Transverse colon (tissue), 4 donors: ENCODE data around the gene SPINK5.

Experiments used
- CTCF ChIP-seq, 5 experiments: fragments of 200-600 bp in 3 of 5; fragments of 450-650 bp in 2 of 5; sonication (generic) in 3 of 5; IDR thresholded peaks; 1 replicate in 2 of 5; 2 replicates in 3 of 5; pipeline ENCODE4 v1.5.1; 2016 to 2017; ENCODE audit warnings: antibody characterized with exemption in 5 of 5, inconsistent platforms in 3 of 5, mild to moderate bottlenecking in 2 of 5, moderate library complexity in 1 of 5
- POLR2A ChIP-seq: fragments of 450-650 bp; IDR thresholded peaks from one replicate; pipeline ENCODE4 v1.6.1; 2016; ENCODE audit warnings: antibody characterized with exemption, mild to moderate bottlenecking, moderate library complexity
- POLR2AphosphoS5 ChIP-seq, 3 donors: sonication (generic); formaldehyde crosslinking; IDR thresholded peaks; one replicate each; pipeline ENCODE4 v1.6.1; 2016; ENCODE audit warnings: antibody characterized with exemption in 3 of 3

DNA sequence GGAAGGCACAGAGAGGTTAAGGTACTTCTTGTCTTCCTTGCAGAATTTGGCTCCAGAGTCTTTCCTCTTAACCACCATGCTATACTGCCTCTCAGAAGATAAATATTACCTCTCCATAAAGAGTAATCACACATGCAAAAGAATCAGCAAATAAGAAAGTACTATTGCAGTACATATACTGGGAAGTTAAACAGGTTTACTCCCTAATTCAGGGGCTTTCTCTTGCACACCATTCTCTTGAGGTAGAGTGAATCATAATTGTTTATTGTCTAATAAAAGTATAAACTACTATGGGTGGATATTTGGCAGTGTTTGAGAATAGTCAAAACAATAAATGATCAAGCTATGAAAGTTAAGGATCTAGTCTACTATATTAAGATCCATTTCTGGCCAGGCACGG lies 40.4 kb downstream of the SPINK5 start:
- peak in 1 of 3 donors; percentile 10 for TF ChIP-seq POLR2AphosphoS5 (IDR thresholded peaks at IDR 0.05)
- TF ChIP-seq POLR2A = no peak
- no peak for TF ChIP-seq CTCF (IDR thresholded peaks at IDR 0.05)
